ENCODE results near the gene TRIM14.
A peak's percentile ranks its signal among the peaks of the same experiment; 100 is the strongest.
"Not testable (repeated sequence)": the region's sequence is repeated elsewhere in the genome, so short reads cannot be mapped to it uniquely, and the experiment has no call there.

The TRIM14 gene

DNA sequence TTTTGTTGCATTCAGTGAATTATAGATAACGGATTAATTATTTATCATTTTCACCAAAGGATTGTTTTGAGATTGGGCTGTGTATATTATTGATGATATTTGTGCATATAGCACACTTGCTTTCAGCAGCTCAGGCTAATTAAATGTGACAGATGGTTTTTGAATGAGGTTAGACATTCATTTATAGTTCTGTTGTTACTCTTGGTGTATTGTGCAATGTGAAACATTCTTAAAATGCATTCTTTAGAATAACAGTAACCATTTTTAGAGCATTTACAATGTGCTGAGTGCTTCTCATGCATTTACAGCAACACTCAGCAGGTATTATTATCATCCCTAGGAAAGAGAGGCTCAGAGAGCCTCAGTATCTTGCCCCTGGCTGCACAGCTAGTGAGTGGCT, 38.7 kb downstream of the TRIM14 start:
- DNase-seq: no peak

- no peak for DNase-seq
Measured at GRCh38 chr9:98078895-98079294, 40.1 kb downstream of the TRIM14 start.

DNA sequence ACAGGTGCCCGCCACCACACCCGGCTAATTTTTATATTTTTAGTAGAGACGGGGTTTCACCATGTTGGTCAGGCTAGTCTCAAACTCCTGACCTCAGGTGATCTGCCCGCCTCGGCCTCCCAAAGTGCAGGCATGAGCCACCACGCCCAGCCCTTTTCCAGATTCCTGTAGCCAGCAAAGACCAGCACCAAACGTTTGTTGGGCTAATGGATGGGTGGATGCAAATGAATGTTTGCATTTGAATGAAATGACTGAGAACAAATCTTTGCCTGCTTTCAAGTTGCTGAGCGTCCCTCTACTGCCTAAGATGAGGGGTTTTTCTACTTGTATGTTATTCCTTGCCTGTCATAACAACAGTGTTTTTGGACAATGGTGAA, 42.5 kb downstream of the TRIM14 start:
- not testable (repeated sequence) for DNase-seq

DNA sequence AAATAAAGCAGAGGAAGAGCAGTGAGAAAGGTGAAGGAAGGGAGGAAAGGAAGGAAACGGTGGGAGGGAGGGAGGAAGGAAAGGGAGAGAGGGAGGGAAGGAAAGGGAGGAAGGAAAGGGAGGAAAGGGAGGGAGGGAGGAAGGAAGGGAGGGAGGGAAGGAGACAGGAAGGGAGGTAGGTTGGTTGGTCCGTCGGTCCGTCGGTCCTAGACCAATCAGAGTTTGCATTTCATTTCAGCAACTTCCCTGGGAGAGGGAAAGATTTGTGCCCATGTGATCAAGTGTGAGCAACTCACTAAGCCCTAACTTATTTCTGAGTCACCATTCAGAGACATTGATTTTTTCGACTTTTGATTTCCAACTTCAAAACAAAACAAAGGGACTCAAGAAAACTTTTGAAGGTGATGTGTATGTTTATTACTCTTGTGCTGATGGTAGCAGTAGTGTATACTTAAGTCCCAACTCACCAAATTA, 43.7 kb downstream of the TRIM14 start:
- DNase-seq: no peak

GRCh38 chr9:98074115-98074990, 44.7 kb downstream of the TRIM14 start:
- peak; percentile 60 for DNase-seq

GRCh38 chr9:98071737-98072136, 47.3 kb downstream of the TRIM14 start:
- DNase-seq: no peak

DNA sequence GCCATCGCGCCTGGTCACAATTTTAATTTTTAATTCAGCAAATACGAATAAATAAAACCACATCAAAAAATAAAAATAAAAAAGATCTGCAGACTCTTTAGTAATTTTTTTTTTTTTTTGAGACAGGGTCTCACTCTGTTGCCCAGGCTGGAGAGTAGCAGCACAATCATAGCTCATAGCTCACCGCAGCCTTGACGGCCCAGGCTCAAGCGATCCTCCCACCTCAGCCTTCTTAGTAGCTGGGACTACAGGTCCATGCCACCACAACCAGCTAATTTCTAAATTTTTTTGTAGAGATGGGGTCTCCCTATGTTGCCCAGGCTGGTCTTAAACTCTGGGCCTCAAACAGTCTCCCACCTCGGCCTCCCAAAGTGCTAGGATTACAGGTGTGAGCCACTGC, 48.3 kb downstream of the TRIM14 start:
- no peak for DNase-seq

DNA sequence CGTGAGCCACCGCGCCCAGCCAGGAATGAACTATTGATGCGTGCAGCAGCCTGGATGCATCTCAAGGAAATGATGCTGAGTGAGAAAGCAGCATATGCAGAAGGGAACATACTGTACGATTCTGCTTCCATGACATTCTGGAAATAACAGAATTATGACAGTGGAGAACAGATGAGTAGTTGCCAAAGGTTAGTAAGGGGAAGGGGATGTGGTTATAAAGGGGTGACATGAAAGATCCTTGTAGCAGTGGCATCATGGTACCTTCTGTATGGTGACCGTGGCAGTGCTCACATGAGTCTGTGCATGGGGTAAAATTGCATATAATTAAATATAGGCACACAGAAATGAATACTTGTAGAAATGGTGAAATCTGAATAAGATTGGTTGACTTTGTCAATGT, 49.5 kb downstream of the TRIM14 start:
- DNase-seq: no peak

DNA sequence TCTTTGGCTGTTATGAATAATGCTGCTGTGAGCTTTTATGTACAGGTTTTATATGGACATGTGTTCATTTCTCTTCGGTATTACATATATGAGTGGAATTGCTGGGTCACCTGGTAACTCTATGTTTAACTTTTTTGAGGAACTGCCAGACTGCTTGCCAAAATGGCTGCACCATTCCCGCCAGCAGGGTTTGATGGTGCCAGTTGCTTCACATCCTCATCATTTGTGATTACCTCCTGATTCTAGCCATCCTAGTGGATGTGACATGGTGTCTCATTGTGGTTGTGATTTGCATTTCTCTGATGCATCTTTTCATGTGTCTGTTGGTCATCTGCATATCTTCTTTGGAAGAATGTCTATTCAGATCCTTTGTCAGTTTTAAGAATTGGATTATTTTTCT, 51.8 kb downstream of the TRIM14 start:
- DNase-seq: no peak

GRCh38 chr9:98066235-98066634, 52.8 kb downstream of the TRIM14 start:
- DNase-seq: no peak

DNA sequence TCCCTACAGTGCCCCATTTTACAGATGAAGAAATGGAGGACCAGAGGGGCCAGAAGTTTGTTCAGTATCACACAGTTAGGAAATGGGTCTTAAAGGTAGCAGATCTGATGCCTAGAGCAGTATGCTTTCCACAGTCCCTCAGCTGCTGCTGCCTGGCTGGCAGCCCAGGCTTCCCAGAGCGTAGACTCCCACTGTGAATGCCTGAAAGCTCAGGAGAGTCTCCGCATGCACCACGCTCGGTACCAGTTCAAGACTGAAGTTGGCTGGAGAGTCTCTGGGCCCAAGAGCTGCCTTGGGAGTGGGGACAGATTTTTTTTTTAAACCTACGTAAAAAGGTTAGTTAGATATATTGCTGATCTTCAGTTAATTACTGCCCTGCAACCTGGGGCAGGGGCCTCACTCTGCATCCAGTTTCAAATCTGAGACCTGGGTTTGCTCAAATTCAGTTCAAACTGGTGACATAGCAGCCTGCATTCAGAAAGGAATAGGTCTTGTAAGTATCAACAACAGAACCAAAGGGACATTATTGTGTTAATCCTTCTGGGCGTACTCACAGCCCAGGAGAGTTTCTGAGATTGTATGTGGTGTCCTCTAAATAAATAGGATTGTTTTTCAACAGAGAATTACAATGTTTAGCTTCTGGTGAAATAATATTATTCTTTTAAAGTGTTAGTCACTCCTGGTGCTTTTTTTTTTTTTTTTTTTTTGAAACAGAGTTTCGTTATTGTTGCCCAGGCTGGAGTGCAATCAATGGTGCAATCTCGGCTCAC, 54.2 kb downstream of the TRIM14 start:
- no peak for DNase-seq

DNA sequence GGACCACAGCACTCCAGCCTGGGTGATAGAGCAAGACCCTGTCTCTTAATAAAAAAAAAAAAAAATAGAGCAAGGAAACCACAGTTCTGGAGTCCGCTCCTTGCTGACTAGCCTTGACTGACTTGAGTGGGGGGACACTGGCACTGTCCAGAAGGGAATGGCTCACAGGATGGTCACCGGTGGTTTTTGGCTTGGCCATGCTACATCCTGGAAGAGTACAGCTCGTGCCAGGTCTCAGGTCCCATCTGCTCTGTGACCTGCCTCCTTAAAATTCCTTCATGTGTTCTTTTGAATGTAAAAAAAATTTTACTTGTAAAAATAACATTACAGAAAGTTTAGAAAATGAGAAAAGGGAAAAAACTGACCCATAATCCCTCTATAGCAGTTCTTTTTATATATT, 56.9 kb downstream of the TRIM14 start:
- no peak for DNase-seq

DNA sequence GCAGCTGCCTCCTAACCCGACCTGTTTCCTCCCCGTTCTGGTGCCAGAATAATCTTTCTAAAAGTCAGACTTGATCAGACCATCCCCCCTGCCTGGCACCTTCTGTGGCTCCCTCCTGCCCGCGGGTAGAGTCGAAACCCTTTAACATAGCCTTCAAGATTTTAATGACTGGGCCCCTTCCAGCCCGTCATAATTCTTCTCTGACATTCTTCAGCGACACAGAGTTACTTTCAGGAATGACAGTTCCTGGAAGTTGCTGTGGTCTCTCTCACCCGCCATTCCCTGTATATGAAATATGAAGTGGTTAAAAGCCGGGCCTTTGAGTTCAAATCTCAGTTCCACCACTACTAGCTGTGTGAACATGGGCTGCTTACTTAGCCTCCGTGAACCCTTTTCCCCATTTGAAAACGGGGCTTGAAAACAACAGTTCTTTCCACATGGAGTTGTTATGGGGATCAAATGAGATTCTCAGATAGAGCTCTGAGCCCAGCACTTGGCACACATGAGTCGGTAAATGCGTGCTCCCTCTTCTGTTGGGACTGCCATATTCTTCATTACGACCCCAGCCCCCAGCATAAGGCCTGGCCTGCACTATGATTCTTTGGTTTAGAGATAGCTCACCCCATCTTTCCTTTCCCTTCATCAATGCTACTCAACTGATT, 61.8 kb downstream of the TRIM14 start:
- peak; percentile 44 for DNase-seq

DNA sequence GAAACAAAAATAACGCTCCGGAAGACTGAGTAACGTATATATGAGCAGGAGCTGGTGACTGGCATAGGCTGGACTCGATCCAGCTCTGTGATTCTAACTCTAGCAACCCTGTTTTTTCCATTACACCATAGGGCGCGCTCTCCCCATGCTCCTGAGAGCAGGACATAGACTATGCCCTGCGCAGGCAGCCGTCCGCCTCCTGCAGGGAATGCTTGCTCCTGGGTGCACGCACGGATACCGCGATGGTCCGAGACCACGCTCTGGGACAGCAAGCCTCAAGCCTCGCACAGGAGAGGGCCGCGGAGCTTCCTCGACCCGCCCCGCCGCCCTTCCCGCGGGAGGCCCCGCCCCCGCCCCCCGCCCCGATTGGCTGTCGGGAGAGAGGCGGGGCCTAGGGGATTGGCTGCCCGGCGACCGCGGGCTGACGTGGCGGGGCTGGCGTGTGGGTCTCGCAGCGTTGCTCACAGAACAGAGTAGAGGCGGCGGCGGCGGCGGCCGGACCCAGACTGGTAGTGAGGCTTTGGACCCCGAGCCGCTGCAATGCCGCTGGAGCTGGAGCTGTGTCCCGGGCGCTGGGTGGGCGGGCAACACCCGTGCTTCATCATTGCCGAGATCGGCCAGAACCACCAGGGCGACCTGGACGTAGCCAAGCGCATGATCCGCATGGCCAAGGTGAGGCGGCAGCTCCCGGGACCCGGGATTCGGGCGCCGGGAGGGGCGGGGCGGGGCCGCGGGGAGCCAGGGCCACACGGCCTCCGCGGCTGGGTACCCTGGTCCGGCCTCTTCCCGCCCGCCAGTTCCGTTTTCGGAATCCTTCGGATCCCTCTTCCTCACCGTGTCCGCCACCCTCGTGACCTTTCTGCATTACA, 62.5 kb downstream of the TRIM14 start, which contains the start of gene NANS:
Gene NANS (plus strand): TSS at position 464 of the 869 bp plus-strand sequence. CDS start 77 bp downstream, at position 541.
- DNase-seq: peak; percentile 93

- DNase-seq: no peak
Measured at GRCh38 chr9:98054376-98054951, 64.6 kb downstream of the TRIM14 start.

- no peak for DNase-seq
Measured at GRCh38 chr9:98050351-98050750, 68.7 kb downstream of the TRIM14 start.

DNA sequence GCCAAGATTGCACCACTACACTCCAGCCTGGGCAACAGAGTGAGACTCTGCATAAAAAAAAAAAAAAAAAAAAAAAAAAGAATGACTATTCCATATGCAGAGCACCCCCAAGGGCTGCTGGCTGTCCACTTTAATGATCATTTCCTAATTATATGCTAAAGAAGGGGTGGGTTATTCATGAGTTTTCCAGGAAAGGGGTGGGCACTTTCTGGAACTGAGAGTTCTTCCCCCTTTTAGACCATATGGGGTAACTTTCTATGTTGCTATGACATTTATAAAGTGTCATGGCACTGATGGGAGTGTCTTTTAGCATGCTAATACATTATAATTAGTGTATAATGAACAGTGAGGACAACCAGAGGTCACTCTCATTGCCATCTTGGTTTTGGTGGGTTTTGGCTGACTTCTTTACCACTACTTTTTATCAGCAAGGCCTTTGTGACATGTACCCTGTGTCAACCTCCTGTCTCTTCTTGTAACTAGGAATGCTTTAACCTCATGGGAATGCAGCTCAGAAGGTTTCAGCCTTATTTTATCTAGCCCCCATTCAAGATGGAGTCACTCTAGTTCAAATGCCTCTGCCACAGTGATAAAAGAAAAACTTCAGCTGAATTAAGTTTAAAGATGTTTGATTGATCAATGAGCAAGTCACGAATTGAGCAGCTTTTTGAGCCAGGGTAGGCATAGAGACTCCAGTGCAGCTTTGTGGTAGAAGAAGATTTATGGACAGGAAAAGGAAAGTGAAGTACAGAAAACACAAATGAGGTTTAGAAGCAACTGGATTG, 69.5 kb downstream of the TRIM14 start:
- DNase-seq: no peak

DNA sequence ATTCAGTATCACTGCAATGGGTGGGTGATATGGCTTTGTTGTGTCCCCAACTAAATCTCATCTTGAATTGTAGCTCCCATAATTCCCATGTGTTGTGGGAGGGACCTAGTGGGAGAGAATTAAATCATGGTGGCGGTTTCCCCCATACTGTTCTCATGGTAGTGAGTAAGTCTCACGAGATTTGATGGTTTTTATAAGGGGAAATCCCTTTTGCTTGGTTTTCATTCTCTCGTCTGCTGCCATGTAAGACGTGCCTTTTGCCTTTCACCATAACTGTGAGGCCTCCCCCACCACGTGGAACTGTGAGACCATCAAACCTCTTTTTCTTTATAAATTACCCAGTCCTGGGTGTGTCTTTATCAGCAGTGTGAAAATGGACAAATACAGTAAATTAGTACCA, 72.0 kb downstream of the TRIM14 start:
- DNase-seq: no peak

DNA sequence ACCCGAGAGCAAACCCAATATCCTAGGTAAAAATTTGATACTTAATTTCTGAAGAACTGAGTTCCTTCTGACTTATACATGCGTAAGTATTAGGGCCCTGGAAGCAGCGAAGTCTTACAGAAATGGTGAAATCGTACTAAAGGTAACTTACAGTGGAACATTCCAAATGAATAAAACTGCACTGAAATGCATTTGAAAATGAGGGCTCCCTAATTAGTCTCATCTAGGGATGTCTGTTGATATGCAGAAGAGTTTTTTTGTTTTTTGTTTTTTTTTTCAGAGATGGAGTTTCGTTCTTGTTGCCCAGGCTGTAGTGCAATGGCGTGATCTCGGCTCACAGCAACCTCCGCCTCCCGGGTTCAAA, 72.9 kb downstream of the TRIM14 start:
- no peak for DNase-seq

DNA sequence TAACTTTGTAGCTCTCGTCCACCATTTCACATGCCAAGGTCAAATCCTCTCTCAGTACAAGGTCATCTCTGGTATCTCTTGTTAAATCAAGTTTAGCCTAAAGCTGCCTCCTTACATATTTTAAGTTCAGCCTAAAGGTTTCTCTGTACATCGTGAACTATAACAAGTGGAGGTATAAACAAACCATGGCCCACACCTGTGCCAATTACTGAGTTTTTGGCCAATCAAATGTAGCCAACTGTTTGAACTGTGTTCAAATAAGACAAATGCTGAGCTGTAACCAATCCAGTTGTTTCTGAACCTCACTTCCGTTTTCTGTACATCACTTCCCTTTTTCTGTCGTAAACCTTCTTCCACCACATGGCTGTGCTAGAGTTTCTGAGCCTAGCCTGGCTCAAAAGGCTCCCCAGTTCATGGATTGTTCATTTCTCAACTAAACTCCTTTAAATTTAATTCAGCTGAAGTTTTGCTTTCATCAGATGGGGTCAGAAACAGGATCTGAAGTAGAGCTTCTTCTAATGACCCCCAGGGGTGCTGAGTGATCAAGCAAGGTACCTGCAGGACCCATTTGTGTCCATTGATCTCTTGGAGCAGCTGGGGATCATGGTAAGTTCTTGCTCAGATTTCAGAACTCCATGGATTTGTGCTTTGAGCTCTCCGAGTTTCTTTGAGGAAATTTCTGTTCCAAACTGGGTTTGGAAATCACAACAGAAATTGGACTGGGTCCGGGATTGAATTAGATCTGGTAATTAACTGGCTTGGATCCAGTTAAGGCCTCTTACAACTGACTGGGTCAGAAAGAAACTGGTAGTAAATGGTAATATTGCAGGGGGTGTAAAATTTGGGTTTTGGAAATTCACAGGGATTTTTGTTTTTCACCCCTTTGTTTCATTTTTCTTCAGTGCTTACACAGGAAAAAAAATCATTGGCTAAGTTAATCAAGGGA, 73.5 kb downstream of the TRIM14 start:
- peak; percentile 46 for DNase-seq
